Panc1 (cell line): ENCODE results near the gene PHLDA3.

ENCODE experiments used
- SIN3A ChIP-seq: IDR thresholded peaks from 2 replicates; pipeline ENCODE4 v1.6.1; 2012; ENCODE audit warnings: low read depth, mild to moderate bottlenecking, low read length, moderate library complexity, borderline replicate concordance; ENCODE audit not compliant: insufficient read depth
- TF ChIP-seq, protein P1 (sequence below): fragments of 450-650 bp; IDR thresholded peaks from 2 replicates; pipeline ENCODE4 v1.5.1; 2017; ENCODE audit warnings: mild to moderate bottlenecking
- TF ChIP-seq, protein P2 (sequence below), 2 experiments: IDR thresholded peaks; 2 replicates each; pipeline ENCODE4 v1.6.1; 2011 to 2012; ENCODE audit warnings: low read depth in 2 of 2, control low read depth in 1 of 2, low read length in 1 of 2, mild to moderate bottlenecking in 1 of 2, moderate library complexity in 1 of 2; ENCODE audit not compliant: insufficient read depth in 1 of 2

DNA sequence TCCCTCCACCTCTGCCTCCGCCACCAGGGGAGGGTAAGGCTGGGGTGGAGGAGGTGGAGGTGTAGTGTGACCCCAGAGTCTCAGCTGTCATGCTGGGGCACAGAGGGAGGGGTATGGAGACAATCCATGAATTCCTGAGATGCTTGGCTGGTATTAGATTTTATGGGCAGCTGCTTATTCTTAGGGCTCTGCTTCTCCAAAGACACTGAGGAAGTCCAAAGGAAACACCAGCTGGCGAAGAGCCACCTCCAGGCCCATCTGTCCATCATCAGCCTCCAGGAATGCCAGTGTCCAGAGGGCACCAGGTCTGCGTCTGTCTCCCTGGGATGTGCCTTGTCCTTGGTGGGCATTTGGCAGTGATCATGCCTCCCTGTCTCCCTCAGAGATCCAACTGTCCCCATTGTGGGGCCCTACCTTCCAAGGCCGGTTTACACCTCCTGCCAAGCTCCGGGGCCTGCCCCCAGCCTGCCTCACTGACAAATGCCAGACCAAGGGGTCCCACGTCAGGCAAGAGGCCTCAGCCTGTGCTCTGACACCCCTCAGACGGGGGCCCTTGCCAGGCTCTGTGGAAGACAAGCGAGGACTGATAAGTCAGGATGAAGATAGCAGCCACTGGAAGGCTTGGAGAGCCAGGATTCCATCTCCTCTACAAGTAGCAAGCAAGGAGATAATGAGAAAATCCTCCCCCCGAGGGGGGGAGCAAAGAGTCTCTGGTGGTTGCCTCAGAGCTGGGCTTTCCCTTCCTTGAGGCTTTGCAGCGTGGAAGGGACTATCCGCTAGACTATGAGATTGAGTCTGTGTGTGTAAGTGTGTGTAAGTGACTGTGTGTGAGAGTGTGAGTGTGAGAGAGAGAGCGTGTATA, 49.0 kb downstream of the PHLDA3 start:
- TF ChIP-seq, protein P1, sequence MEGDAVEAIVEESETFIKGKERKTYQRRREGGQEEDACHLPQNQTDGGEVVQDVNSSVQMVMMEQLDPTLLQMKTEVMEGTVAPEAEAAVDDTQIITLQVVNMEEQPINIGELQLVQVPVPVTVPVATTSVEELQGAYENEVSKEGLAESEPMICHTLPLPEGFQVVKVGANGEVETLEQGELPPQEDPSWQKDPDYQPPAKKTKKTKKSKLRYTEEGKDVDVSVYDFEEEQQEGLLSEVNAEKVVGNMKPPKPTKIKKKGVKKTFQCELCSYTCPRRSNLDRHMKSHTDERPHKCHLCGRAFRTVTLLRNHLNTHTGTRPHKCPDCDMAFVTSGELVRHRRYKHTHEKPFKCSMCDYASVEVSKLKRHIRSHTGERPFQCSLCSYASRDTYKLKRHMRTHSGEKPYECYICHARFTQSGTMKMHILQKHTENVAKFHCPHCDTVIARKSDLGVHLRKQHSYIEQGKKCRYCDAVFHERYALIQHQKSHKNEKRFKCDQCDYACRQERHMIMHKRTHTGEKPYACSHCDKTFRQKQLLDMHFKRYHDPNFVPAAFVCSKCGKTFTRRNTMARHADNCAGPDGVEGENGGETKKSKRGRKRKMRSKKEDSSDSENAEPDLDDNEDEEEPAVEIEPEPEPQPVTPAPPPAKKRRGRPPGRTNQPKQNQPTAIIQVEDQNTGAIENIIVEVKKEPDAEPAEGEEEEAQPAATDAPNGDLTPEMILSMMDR = no peak
- TF ChIP-seq SIN3A = no peak
- TF ChIP-seq, protein P2, sequence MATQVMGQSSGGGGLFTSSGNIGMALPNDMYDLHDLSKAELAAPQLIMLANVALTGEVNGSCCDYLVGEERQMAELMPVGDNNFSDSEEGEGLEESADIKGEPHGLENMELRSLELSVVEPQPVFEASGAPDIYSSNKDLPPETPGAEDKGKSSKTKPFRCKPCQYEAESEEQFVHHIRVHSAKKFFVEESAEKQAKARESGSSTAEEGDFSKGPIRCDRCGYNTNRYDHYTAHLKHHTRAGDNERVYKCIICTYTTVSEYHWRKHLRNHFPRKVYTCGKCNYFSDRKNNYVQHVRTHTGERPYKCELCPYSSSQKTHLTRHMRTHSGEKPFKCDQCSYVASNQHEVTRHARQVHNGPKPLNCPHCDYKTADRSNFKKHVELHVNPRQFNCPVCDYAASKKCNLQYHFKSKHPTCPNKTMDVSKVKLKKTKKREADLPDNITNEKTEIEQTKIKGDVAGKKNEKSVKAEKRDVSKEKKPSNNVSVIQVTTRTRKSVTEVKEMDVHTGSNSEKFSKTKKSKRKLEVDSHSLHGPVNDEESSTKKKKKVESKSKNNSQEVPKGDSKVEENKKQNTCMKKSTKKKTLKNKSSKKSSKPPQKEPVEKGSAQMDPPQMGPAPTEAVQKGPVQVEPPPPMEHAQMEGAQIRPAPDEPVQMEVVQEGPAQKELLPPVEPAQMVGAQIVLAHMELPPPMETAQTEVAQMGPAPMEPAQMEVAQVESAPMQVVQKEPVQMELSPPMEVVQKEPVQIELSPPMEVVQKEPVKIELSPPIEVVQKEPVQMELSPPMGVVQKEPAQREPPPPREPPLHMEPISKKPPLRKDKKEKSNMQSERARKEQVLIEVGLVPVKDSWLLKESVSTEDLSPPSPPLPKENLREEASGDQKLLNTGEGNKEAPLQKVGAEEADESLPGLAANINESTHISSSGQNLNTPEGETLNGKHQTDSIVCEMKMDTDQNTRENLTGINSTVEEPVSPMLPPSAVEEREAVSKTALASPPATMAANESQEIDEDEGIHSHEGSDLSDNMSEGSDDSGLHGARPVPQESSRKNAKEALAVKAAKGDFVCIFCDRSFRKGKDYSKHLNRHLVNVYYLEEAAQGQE (IDR thresholded peaks at IDR 0.05; ENCODE audit: insufficient read depth in 1 of 2, low read depth in 2 of 2, low read length in 1 of 2) = no peak
